ENCODE results near the gene CASKIN2. TPM values are rescaled to one million over a fixed set of nuclear protein-coding genes. Genes with fewer than 3 reads are reported as not detected.
A peak's percentile ranks its signal among the peaks of the same experiment; 100 is the strongest.

CASKIN2 gene
- total RNA-seq, 1 experiment from 2014 or later, result 40.0 TPM

DNA sequence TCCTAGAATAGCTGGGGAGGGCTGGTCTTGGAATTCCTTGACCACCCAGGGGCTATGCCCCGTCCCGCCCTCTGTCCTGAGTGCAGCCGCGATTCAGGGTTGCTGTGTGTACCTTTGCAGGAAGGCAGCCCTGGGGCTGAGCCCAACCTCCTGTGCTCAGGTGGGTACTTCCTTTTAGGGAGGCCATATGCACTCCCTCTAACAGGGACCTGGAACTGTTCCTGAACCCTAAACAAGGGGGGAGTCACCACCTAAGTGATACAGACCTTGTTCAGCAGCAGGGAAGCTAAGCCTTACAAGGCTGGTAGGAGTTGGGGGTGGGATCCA, 34.8 kb upstream of the CASKIN2 start:
- BruUV-seq (replicated peaks), result no TSS peak
- no peaks in the 10 kb centered on the region for H3K27me3 ChIP-seq (ENCODE audit: control insufficient read depth, insufficient read depth, low read length)
- ChIA-PET CTCF (interaction anchor here (0.5 to 1.5 kb wide), 3 partner anchors 25 to 636 kb away, joined by 3 to 8 read pairs (median 4); partner anchors contain the start of gene SMIM5), POLR2A (no interaction called here)
- ATAC-seq (no peak), DNase-seq (ENCODE audit: low read depth, low spot score) (no peak)
- H3K36me3 ChIP-seq (ENCODE audit: control insufficient read depth, insufficient read depth, low read length), result no peaks in the 10 kb centered on the region
- intact Hi-C loops (cut with micrococcal nuclease; ENCODE audit: unreplicated experiment) (no loop called here), in situ Hi-C loops (cut with HindIII; ENCODE audit: low pct_unique_long_range_greater_than_20kb, low sequenced_read_pairs) (no loop called here)
- TF ChIP-seq, protein P1, sequence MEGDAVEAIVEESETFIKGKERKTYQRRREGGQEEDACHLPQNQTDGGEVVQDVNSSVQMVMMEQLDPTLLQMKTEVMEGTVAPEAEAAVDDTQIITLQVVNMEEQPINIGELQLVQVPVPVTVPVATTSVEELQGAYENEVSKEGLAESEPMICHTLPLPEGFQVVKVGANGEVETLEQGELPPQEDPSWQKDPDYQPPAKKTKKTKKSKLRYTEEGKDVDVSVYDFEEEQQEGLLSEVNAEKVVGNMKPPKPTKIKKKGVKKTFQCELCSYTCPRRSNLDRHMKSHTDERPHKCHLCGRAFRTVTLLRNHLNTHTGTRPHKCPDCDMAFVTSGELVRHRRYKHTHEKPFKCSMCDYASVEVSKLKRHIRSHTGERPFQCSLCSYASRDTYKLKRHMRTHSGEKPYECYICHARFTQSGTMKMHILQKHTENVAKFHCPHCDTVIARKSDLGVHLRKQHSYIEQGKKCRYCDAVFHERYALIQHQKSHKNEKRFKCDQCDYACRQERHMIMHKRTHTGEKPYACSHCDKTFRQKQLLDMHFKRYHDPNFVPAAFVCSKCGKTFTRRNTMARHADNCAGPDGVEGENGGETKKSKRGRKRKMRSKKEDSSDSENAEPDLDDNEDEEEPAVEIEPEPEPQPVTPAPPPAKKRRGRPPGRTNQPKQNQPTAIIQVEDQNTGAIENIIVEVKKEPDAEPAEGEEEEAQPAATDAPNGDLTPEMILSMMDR (IDR thresholded peaks at IDR 0.05), result no peak
- TF ChIP-seq POLR2AphosphoS5 (IDR thresholded peaks at IDR 0.05; ENCODE audit: low read depth, low read length), result no peak
- TF ChIP-seq, protein P2, sequence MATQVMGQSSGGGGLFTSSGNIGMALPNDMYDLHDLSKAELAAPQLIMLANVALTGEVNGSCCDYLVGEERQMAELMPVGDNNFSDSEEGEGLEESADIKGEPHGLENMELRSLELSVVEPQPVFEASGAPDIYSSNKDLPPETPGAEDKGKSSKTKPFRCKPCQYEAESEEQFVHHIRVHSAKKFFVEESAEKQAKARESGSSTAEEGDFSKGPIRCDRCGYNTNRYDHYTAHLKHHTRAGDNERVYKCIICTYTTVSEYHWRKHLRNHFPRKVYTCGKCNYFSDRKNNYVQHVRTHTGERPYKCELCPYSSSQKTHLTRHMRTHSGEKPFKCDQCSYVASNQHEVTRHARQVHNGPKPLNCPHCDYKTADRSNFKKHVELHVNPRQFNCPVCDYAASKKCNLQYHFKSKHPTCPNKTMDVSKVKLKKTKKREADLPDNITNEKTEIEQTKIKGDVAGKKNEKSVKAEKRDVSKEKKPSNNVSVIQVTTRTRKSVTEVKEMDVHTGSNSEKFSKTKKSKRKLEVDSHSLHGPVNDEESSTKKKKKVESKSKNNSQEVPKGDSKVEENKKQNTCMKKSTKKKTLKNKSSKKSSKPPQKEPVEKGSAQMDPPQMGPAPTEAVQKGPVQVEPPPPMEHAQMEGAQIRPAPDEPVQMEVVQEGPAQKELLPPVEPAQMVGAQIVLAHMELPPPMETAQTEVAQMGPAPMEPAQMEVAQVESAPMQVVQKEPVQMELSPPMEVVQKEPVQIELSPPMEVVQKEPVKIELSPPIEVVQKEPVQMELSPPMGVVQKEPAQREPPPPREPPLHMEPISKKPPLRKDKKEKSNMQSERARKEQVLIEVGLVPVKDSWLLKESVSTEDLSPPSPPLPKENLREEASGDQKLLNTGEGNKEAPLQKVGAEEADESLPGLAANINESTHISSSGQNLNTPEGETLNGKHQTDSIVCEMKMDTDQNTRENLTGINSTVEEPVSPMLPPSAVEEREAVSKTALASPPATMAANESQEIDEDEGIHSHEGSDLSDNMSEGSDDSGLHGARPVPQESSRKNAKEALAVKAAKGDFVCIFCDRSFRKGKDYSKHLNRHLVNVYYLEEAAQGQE (IDR thresholded peaks at IDR 0.05; ENCODE audit: insufficient read depth in 1 of 2, low read depth in 2 of 2, low read length in 1 of 2), result no peak
- TF ChIP-seq SIN3A (IDR thresholded peaks at IDR 0.05; ENCODE audit: borderline replicate concordance, insufficient read depth, low read depth, low read length), result no peak
- no peak overlapping the region for H3K4me3 ChIP-seq (ENCODE audit: low read depth in 2 of 2, low read length in 2 of 2)
- peaks cover 23% of the 10 kb centered on the region for H3K4me1 ChIP-seq (ENCODE audit: control insufficient read depth, insufficient read depth, low read length)
- no peaks in the 10 kb centered on the region for H3K9me3 ChIP-seq (ENCODE audit: control insufficient read depth, insufficient read depth, low read depth, low read length)
- H3K27ac ChIP-seq (ENCODE audit: low read length), result no peak overlapping the region

DNA sequence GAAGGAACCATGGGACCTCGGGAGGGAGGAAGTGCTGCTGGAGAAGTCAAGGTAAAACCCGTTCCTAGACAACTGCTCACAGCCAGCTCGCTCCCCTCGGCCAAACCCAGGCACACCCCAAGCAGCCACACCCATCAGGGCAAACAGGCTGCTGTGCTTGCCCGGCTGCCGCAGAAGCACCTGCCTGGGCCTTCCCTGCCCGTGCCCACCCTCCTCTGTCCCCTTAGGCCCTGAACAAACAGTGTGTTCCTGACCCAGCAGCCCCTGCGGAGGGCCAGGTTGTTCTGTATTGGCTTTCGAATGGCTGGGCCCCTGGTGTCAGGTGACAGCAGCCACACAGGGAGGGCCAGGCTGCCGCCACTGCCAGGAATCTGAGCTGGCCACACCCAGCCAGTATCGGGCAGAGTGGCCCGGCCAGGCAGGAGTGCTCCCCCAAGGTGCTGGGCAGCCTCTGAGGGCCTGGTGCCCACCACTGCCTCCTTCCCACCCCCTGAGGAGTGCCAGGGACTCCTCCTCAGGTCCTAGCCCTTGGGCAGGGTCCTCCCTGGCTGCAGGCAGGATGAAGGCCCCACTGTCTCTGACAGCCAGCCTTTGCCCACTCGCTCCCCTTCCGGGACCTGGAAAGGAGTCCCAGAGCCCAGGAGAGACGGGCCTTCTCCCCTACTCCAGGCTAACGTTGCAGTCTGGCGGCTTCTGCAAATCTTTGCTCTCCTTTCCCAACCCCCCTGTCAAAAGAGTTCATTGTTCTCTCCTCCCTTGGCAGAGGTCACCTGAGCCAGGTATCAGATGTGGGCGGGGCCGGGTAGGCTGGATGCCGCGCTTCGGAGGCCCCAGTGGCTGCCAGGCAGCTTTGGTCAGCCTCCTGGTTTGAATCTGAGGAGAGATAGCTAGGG, 34.2 kb upstream of the CASKIN2 start:
- BruUV-seq (replicated peaks), result no TSS peak
- intact Hi-C loops (cut with micrococcal nuclease; ENCODE audit: unreplicated experiment) (no loop called here), in situ Hi-C loops (cut with HindIII; ENCODE audit: low pct_unique_long_range_greater_than_20kb, low sequenced_read_pairs) (no loop called here)
- no peaks in the 10 kb centered on the region for H3K27me3 ChIP-seq (ENCODE audit: control insufficient read depth, insufficient read depth, low read length)
- ChIA-PET POLR2A (no interaction called here), CTCF (interaction anchor here (1.5 kb wide), 1 partner anchor 83 kb away, joined by 3 read pairs; the partner anchor contains the start of gene SMIM5)
- ATAC-seq (peak; percentile 37), DNase-seq (ENCODE audit: low read depth, low spot score) (no peak)
- no peak overlapping the region for H3K4me3 ChIP-seq (ENCODE audit: low read depth in 2 of 2, low read length in 2 of 2)
- H3K36me3 ChIP-seq (ENCODE audit: control insufficient read depth, insufficient read depth, low read length), result no peaks in the 10 kb centered on the region
- H3K9me3 ChIP-seq (ENCODE audit: control insufficient read depth, insufficient read depth, low read depth, low read length), result no peaks in the 10 kb centered on the region
- H3K4me1 ChIP-seq (ENCODE audit: control insufficient read depth, insufficient read depth, low read length), result peaks cover 23% of the 10 kb centered on the region
- H3K27ac ChIP-seq (ENCODE audit: low read length), result no peak overlapping the region
- TF ChIP-seq, protein P1 (IDR thresholded peaks at IDR 0.05), result no peak
- TF ChIP-seq POLR2AphosphoS5 (IDR thresholded peaks at IDR 0.05; ENCODE audit: low read depth, low read length) (no peak), TCF7L2 (IDR thresholded peaks at IDR 0.05; ENCODE audit: low read depth, low read length) (no peak), SIN3A (IDR thresholded peaks at IDR 0.05; ENCODE audit: borderline replicate concordance, insufficient read depth, low read depth, low read length) (no peak)
- TF ChIP-seq, protein P2 (IDR thresholded peaks at IDR 0.05; ENCODE audit: insufficient read depth in 1 of 2, low read depth in 2 of 2, low read length in 1 of 2), result no peak

Measured in Panc1 (cell line).